Dermis microvascular lymphatic vessel endothelial cell (primary cell): Measurements from ENCODE around the gene RASSF8. TPM values are rescaled to one million over a fixed set of nuclear protein-coding genes. Genes with fewer than 3 reads are reported as not detected.
A peak's percentile ranks its signal among the peaks of the same experiment; 100 is the strongest.
"Not testable (repeated sequence)": the region's sequence is repeated elsewhere in the genome, so short reads cannot be mapped to it uniquely, and the experiment has no call there.

Source experiments
- DNase-seq, 2 donors: peaks; one replicate each; pipeline versions ENCODE4 v3.0.0 to v3.0.0-alpha.2; 2010; ENCODE audit warnings: low read depth in 2 of 2
- total RNA-seq: library from RNA; depleted of rRNA; stranded (reverse); fragments of >200 nt; gene quantifications from 2 replicates; pipeline ENCODE4 v1.2.1, GENCODE V29; 2014

The RASSF8 gene
- total RNA-seq, 1 donor from 2014 or later = 34.7 TPM

DNA sequence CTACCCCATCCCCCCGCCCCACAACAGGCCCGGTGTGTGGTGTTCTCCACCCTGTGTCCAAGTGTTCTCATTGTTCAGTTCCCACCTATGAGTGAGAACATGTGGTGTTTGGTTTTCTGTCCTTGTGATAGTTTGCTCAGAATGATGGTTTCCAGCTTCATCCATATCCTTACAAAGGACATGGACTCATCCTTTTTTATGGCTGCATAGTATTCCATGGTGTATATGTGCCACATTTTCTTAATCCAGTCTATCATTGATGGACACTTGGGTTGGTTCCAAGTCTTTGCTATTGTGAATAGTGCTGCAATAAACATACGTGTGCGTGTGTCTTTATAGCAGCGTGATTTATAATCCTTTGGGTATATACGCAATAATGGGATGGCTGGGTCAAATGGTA, 98.8 kb downstream of the RASSF8 start:
- not testable (repeated sequence) for DNase-seq

DNA sequence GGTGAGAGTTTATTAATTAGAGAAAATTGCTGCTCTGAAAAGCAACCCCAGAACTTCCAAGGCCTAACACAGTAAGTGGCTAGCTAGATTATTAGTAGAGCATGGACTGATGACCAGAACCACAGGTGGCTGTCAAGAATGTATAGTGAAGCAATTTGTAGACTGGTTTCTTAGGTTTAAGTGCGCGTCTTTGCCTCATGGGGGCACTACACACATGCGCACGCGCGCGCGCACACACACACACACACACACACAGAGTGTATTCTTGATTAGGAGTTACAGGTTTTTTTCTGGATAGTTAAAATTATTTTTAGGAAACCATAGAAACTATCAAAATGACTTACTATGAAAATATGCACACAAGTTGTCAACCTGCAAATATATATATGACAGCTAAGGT, 99.8 kb downstream of the RASSF8 start:
- DNase-seq = no peak

DNA sequence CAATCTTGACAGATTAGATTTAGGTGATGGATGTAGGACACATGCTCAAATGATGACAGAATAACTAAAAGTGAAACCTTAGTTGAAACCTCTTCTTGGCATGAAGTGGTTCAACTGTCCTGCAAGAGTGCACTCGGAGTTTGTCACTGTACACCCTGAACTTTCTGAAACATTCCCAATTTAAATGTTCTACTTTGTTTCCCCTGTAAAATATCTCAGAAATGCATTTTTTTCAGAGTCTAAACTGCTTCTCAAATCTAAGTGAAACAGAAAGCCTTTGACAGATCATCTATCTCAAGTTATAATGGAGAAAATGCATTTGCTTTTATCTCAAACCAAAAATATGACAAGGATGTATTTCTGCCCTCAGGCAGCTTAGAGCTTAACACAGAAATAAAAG, 100.3 kb downstream of the RASSF8 start:
- DNase-seq = no peak

DNA sequence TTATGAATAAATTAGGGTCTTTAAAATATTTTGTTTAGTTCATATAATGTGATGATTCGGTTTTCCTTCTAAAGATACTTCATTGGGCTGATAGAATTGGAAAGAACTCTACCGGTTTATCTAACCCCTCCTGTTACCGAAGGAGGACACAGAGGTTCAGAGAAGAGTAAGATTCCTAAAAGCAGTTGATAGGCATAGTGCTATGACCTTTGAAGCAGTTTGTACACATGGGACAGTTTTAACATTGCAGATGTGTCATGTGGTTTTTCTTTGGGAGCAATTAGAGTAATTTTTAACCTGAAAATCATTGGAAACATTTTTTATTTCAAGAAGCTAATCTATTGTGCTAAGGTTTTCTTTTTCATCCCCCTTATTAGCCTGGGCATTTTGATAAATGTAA, 103.5 kb downstream of the RASSF8 start:
- DNase-seq = no peak

DNA sequence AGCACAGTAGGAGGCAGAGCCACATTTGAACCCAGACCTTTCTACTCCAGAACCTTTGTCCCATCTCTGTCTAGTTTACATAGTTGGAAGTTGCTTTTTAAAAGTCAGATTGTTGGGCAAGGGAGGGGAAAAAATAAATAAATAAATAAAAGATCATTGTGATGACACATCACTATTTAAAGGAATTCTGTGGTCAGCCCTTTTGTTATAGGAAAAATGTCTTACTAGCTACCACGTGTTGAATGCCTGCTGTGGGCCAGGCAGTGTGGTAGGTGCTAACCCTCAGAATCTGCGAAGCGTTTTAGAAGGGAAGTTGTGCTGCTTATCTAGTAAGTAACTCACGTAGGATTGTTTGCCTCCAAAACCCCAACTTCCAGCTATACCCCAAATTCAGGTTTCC, 104.1 kb downstream of the RASSF8 start:
- no peak for DNase-seq

DNA sequence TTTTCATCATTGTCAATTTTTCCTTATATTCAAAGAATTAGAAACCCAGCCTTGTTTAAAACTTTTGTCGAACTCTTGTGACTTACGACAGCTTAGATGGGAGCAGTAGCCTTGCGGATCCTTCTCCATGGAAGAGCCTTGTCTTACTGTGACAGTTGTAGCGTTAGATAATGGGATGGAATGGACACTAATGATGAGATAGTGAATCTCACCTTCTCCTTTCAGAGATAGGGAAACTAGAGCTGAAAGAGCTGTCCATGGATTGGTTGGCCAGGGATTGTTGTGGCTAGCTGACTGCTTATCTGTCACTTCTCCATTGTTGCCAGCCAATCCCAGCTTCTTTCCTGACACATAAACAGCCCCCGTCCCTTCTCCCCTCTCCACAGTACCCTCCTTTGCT, 107.0 kb downstream of the RASSF8 start:
- DNase-seq = no peak

DNA sequence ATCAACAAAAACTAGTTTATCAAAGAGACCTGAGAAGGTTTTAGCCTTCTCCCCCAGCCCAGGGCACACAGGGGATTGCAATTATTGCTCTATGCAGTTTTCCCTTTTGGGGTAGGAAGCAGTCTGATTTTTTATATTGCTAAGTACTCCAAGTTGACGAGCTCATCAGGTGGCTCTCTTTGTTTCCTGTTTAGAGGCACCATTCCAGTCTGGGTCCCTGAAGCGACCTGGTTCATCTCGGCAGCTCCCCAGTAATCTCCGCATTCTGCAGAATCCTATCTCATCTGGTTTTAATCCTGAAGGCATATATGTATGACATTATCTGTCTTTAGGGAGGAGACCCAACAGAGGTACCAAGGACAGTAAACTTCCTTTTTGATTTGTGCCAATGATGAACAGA, 110.0 kb downstream of the RASSF8 start:
- DNase-seq = no peak

DNA sequence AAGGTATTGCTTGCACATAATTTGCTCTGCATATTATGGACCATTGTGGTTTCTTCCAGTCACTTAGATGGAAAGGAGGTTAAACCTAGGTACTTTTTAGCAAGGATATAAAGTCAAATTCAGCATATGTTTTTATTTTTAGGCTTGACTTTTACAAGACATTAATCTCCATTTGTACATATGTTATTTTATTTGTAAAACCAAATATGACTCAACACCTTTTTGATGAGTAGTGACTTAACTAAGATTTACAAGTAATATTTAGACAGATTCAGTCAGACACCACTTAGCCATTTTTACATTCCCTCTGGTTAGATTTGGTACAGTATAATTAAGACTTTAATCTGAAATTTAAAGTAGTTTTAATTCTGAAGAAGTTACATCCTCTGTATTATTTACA, 111.3 kb downstream of the RASSF8 start:
- no peak for DNase-seq

DNA sequence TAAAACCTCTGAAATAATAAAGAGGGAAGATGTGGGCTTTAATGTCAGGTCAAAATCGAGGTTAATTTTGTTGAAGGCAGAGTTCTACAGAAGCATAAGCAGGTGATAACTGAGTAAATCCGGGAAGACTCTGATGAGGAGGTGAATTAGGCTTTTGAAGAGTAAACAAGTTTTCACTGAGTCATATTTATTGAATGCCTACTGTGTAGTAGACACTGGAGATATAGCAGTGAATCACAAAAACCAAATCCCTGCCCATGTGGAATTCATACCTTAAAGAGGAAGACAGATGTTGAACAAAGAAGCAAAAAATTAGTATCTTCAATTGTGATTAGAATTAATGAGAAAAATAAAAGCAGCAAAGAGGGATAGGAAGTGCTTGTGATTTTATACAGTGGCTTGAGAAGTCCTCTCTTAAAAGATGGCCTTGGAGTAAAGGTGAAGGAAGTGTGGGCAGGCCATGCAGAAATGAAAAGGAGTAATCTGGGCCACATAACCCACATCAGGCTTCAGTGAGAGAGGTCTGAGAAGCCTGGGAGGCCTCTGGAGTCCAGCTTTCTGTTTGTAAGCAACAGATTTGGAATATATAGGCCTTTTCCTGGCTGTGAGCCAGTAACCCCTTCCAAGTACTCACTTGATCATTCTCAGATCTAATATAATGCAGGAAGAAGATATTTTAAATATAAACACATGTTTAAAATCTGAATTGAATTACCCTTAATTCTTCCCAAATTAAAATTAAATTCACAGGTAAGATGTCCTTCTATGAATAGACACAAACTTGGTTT, 119.6 kb downstream of the RASSF8 start:
- DNase-seq = no peak

DNA sequence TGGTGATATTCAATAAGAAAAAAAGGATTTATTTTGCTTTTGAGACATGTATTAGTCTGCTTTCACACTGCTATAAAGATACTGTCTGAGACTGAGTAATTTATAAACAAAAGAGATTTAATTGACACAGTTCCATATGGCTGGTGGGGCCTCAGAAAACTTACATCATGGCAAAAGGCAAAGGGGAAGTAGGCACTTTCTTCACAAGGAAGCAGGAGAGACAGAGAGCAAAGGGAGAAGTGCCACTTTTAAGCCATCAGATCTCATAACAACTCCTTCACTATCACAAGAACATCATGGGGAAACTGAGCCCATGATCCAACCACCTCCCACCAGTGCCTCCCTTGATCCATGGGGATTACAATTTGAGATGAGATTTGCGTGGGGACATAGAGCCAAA, 122.4 kb downstream of the RASSF8 start:
- DNase-seq = no peak

DNA sequence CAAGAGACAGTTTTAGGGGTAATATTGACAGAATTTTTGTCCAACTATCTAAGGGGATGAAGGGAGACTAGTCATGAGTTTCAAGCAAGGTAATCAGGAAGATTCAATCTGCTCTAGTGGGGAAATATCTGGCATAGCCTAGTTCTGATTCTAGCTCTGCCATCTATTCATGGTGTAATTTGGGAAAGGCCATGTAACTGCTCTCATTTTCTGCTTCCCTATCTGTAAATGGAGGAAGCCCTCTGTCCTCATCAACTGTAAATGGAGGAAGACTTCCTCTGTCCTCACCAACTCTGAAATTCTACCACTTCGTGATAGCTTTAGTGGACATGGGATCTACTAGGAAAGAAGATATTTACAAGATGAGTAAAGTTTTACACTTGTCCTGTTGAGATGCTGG, 128.5 kb downstream of the RASSF8 start:
- DNase-seq = no peak

DNA sequence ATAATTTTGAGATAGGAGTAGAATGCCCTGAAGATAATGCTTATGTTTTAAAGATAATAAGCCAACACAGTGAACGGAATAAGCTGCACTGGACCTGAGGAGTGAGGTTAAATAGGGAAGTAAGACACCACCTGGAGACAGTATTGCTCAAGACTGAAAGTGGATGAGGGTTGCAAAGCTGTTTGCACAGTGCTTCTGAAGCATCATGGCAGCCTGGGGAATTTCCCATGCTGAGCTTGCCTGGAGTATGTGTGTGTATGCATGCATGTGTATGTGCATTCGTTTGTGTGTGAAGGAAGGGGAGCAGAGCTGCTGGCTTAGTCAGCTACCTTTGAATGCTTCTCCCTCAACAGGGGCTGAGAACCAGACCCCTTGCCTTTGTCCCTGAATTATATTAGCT, 130.5 kb downstream of the RASSF8 start:
- no peak for DNase-seq

DNA sequence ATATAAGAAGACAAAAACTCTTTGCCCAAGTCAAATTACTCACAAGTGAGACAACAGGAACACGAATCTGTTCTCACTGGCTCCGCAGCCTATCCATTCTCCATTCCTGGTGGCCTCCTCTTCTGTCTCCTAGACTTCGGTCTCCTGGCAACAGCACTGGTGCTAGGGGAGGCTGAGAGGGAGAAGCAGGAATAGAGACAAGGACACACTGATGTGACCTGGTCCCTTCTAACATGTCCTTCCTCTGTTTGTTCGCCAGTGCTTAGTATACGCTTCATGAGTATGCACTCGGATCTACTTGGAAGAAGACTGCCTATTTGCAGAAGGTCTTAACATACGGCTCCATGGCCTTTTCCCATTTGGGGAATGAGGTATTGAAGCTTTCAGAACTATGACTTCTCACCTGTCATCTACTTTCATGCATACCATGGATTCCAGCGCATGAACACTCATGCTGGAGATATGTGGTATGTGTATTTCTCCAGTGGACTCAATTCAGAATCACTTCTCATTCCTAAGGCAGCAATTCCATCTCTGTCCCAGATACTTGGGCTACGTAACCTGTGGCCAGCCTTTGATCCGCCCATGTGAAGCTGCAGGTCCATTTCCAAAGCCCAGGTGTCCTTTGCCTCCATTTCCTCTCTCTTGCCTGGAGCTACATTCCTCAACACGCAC, 132.5 kb downstream of the RASSF8 start:
- DNase-seq = no peak

DNA sequence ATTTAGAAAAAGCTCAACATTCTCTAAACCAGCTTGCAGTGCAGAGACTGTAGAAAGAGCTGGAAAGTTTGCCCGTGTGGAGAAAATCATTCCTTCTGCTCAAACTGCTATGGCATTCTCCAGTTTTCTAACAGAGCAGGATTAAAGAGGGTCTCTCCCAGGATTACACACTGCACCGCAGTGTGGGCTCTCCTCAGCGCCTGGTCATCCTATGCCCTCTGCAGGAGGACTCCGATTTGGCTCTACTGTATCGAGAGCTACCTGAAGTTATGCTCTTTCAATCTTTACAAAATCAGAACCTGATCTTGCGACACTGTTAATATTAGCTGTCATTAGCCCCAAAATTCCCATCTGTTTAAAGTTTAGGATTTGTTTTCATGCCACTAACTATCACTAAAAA, 133.3 kb downstream of the RASSF8 start:
- DNase-seq = no peak

DNA sequence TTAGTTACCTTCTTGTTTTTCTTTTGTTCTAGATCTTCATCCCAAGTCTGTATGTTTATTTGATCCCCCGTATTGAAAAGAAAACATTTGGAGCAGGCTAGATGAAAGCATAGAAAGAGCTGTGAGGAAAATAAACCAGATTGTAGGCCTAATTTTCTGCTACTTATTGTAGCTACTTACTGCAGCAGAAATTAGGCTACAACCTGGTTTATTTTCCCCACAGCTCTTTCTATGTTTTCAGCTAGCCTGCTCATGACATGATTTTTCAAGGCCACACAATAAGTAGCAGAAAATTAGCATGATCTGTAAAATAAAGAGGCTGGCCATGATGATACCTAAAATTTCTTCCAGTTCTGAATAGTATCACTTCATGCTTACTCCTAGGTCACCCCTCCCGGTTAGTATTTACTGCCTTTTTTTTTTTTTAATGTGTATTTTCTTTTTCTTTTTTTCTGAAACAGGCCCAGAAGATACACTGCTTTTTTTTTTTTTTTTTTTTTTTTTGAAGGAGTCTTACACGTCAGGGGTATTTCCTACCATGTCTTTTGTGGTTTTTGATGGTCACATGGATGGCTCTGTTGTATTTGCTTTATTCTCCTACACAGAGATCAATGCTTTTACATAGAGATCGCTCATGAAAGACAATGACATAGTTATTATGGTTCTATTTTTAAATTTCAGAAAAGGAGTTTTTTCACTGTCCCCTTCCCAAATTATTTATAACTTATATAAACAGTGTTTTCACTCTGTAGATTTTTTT, 134.0 kb downstream of the RASSF8 start:
- no peak for DNase-seq

DNA sequence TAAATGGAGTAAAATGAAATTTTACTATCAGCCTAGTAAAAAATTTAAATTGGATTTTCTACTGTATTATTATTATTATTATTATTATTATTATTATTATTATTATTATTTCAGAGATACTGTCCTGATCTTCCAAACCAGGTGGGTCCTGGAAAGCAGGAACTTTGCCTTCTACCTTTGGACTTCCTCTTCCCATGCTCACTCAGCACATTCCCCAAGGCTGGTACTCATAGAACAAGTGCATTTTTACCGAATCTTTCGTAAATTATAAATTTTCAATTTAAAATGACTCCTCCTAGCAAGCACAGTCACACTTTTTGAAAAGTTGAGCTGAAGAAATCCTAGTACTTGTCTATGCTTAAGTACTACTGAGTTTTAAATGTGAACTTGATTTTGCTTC, 136.7 kb downstream of the RASSF8 start:
- no peak for DNase-seq

DNA sequence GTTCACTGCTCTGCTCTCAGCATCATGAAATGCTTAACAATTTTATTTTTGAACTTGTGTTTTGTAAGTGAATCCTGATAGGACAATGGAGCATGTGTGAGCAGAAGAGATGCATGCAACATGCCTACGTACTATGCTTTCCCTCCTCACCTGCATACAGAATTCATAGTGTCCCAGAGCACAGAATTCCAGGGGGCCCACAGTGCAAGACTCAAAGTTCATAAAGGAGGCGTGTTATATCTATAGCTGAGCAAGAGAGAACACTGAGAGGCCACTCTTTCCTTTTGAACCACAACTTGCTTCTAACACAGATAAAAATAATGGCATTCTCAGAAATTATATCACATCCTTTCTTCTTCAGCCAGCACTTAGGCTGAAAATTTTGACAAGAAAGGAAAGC, 137.6 kb downstream of the RASSF8 start:
- DNase-seq = no peak

DNA sequence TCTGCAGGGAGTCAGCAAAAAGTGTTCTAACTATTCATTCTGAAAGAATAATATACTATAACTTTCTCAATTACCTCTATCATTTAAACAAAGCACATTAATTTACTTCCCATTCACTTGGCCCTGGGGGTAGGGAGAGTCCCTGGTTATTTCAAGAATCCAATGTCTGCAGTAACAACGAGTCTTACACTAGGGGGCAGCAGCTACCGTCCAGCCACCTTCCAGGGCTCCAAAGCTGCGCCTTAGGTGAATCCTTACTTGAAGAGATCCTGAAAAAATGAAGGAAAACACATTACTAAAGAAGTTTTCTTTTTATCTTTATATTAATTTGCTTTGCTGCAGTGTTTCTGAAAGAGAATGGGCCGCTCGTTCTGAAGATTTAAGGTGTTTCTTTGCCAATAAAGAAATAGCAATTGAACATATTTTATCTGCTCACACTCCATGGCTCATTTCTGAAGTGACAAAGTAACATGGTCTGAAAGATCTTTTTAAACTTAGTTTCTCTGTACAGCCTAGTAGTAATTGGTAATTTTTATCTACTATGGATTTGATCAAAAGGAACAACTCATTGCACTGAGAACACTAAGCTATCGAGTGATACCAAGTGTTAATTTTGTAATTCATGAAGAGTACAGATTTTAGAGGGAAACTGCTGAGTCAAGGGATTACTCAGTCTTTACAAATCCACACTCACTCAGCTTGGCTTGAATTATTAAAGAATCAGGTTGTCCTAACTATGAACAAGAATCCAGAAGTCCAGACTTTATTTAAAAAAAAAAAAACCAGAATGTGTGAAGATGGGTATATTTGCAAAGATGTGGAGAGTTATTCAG, 138.8 kb downstream of the RASSF8 start:
- DNase-seq = peak; percentile 39 to 77

DNA sequence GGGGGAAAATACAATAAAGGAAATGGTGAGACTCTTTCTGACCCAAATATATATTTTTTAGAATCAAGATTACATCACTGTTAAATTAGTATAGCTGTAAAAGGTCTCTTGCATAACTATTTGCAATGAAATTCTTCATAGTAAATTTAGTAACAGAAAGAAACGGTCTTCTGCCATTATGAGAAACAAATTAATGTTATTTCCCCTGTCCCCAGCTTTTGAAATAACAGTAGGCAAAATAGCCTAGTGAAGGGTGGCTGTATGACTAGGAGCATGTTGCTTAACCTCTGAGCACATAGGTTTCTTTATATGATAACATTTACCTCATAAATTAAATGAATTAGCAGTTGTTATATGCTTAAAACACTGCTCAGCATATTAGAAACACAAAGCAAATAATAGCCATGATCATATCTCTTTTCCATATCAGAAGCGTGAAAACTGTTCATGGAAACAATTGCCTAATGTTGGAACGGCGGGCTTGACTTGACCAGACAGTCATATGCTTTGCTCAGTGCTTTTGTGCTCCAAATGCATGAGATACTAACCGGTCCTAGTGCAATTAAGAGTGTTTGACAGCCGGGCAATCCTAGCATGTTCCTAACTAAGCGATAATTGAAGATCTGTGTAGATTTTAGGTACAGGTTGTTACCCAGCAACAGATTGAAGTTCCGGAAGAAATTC, 142.3 kb downstream of the RASSF8 start:
- peak in 1 of 2 donors; percentile 39 for DNase-seq

DNA sequence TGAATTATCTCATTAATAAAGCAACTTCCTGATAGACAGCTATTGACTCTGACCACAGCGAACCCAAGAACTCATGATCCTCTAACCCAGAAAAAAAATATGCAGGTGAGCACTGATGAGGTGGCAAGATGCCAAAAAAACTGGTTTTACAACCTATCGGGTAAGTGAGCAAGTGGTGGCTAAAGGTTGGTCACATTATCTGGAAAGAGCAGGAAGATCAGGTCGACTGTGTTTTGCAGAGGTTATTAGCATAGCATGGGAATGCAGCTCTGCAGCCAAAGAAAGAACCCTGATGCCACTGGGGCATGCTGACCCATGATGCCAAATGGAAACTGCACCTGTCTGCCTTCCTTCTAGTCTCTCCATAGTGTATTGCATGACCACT, 142.9 kb downstream of the RASSF8 start:
- DNase-seq = no peak

DNA sequence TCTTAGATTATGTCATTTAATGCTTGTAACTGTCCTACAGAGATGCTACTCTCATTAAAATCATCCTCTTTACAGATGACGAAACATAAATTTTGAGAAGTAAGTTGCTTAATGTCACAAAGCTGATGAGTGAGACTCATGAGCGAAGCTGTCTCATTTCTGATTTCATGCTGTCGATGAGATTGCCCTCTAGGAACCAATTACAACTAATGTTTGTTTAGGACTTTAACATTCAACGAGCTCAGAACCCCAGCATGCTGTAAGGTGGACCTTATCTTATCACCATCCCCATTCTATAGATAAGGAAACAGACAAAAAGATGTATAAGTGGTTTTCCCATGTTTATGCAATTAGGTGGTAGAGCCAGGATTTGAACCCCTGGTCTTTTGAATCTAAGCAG, 143.3 kb downstream of the RASSF8 start:
- no peak for DNase-seq
